Sigmoid colon (tissue), 7 donors: ENCODE measurements around the gene TNNC1. TPM values are rescaled to one million over a fixed set of nuclear protein-coding genes. Genes with fewer than 3 reads are reported as not detected.

Source experiments
- DNase-seq: peaks from one replicate; pipeline ENCODE4 v3.0.0-alpha.2; 2019
- H3K27ac ChIP-seq, 4 donors: fragments of 200-600 bp; sonication (generic); one replicate each; pipeline ENCODE4 v1.5.1; 2016 to 2019; ENCODE audit warnings: mild to moderate bottlenecking in 1 of 4
- H3K27me3 ChIP-seq, 3 donors: fragments of 200-600 bp; sonication (generic); one replicate each; pipeline ENCODE4 v1.5.1; 2019; ENCODE audit warnings: mild to moderate bottlenecking in 1 of 3
- H3K36me3 ChIP-seq, 4 donors: fragments of 200-600 bp; sonication (generic); one replicate each; pipeline ENCODE4 v1.5.1; 2016 to 2019
- H3K4me1 ChIP-seq, 4 donors: fragments of 200-600 bp; sonication (generic); one replicate each; pipeline ENCODE4 v1.5.1; 2017 to 2019
- H3K4me3 ChIP-seq, 4 donors: fragments of 200-600 bp; sonication (generic); one replicate each; pipeline ENCODE4 v1.5.1; 2017 to 2019; ENCODE audit warnings: mild to moderate bottlenecking in 2 of 4, moderate library complexity in 1 of 4
- H3K9me3 ChIP-seq, 4 donors: fragments of 200-600 bp in 3 of 4; sonication (generic) in 3 of 4; one replicate each; pipeline versions ENCODE4 v1.5.1 to v1.6.1; 2013 to 2019
- CTCF ChIP-seq, 4 experiments: fragments of 450-650 bp in 3 of 4; fragments of 200-600 bp in 1 of 4; IDR thresholded peaks; one replicate each; pipeline ENCODE4 v1.5.1; 2016 to 2019; ENCODE audit warnings: antibody characterized with exemption in 4 of 4, mild to moderate bottlenecking in 3 of 4, moderate library complexity in 2 of 4
- EP300 ChIP-seq, 4 donors: sonication (generic); formaldehyde crosslinking; IDR thresholded peaks; one replicate each; pipeline ENCODE4 v1.6.1; 2017; ENCODE audit warnings: antibody characterized with exemption in 4 of 4
- POLR2A ChIP-seq, 2 donors: fragments of 450-650 bp; IDR thresholded peaks; one replicate each; pipeline ENCODE4 v1.6.1; 2016; ENCODE audit warnings: antibody characterized with exemption in 2 of 2, mild to moderate bottlenecking in 2 of 2, moderate library complexity in 2 of 2
- POLR2AphosphoS5 ChIP-seq, 4 donors: sonication (generic); formaldehyde crosslinking; IDR thresholded peaks; one replicate each; pipeline ENCODE4 v1.6.1; 2017; ENCODE audit warnings: antibody characterized with exemption in 4 of 4
- WGBS, 2 donors: extraction: QIAGEN DNeasy Blood & Tissue Kit; methylation state at CpG; one replicate each; pipeline ENCODE4 v1.1.7; 2013; 5-methylcytosine and 5-hydroxymethylcytosine counted together
- intact Hi-C: fragments of 100-400 bp; cut with DNase I; formaldehyde crosslinking; loops from one replicate; pipeline ENCODE4 v1.15.1; 2023
- polyA plus RNA-seq, 3 donors: library from polyadenylated mRNA; stranded (reverse); fragments of 200-250 nt; gene quantifications; one replicate each; pipeline ENCODE4 v1.2.3, GENCODE V29; 2013
- total RNA-seq, 4 donors: library from RNA; depleted of rRNA; stranded (reverse); fragments of >200 nt; gene quantifications; one replicate each; pipeline ENCODE4 v1.1.0, GENCODE V29; 2016
- donor health status: healthy with polysubstance abuse.
- donor health status: Bipolar disorder and iron deficiency.
- donor health status: healthy.

The TNNC1 gene
- total and polyA plus RNA-seq, 7 donors: 0.99 to 34.2 (median 2.9) TPM; not detected in 2

- WGBS, 2 donors: 35 to 48% methylated on average over 3 of the region's 3 CpGs
- Histone ChIP-seq H3K27me3 (no peaks in the 10 kb centered on the region), H3K36me3 (no peaks in the 10 kb centered on the region), H3K4me3 (no peak overlapping the region), H3K9me3 (no peaks in the 10 kb centered on the region), H3K4me1 (peaks cover 0 to 4% (median 2%) of the 10 kb centered on the region in 4 donors), H3K27ac (no peak overlapping the region)
- TF ChIP-seq EP300 (IDR thresholded peaks at IDR 0.05) (no peak), CTCF (IDR thresholded peaks at IDR 0.05) (no peak), POLR2AphosphoS5 (IDR thresholded peaks at IDR 0.05) (no peak), POLR2A (IDR thresholded peaks at IDR 0.05) (no peak)
- peak; percentile 48 for DNase-seq
- intact Hi-C loops: no loop called here
Measured at GRCh38 chr3:52429031-52429430, 24.8 kb downstream of the TNNC1 start.

- no peaks in the 10 kb centered on the region for H3K36me3 ChIP-seq
- H3K27ac ChIP-seq: no peak overlapping the region
Measured at GRCh38 chr3:52428151-52429005, 25.5 kb downstream of the TNNC1 start.

GRCh38 chr3:52423173-52423572, 30.7 kb downstream of the TNNC1 start:
- intact Hi-C loops: no loop called here
- TF ChIP-seq POLR2A (IDR thresholded peaks at IDR 0.05) (no peak), POLR2AphosphoS5 (IDR thresholded peaks at IDR 0.05) (no peak), EP300 (IDR thresholded peaks at IDR 0.05) (no peak), CTCF (IDR thresholded peaks at IDR 0.05) (no peak)
- Histone ChIP-seq H3K4me3 (no peak overlapping the region), H3K9me3 (no peaks in the 10 kb centered on the region), H3K36me3 (peaks cover 0 to 6% (median 0%) of the 10 kb centered on the region in 4 donors), H3K4me1 (no peaks in the 10 kb centered on the region), H3K27me3 (no peaks in the 10 kb centered on the region), H3K27ac (no peak overlapping the region)
- WGBS, 2 donors: 45 to 66% methylated on average over 5 of the region's 5 CpGs
- DNase-seq: peak; percentile 41

More at GRCh38 chr3:52428151-52429005, 25.5 kb downstream of the TNNC1 start:
- DNase-seq: peak; percentile 76
- intact Hi-C loops: loop anchor here (1.0 kb wide), 1 partner anchor 19 kb away; no protein-coding TSS in a partner anchor
- 15 to 20% methylated on average over 7 of the region's 7 CpGs for WGBS, 2 donors
- Histone ChIP-seq H3K4me1 (peaks cover 0 to 4% (median 2%) of the 10 kb centered on the region in 4 donors), H3K9me3 (no peaks in the 10 kb centered on the region), H3K27me3 (no peaks in the 10 kb centered on the region), H3K4me3 (no peak overlapping the region)
- TF ChIP-seq EP300 (IDR thresholded peaks at IDR 0.05) (no peak), POLR2AphosphoS5 (IDR thresholded peaks at IDR 0.05) (no peak), CTCF (IDR thresholded peaks at IDR 0.05) (peak; percentile 54 to 70 (median 58)), POLR2A (IDR thresholded peaks at IDR 0.05) (no peak)

GRCh38 chr3:52422669-52423068, 31.2 kb downstream of the TNNC1 start:
- Histone ChIP-seq H3K27ac (no peak overlapping the region), H3K4me3 (no peak overlapping the region), H3K9me3 (no peaks in the 10 kb centered on the region), H3K4me1 (no peaks in the 10 kb centered on the region), H3K36me3 (peaks cover 0 to 6% (median 0%) of the 10 kb centered on the region in 4 donors), H3K27me3 (no peaks in the 10 kb centered on the region)
- TF ChIP-seq CTCF (IDR thresholded peaks at IDR 0.05) (no peak), POLR2A (IDR thresholded peaks at IDR 0.05) (no peak), POLR2AphosphoS5 (IDR thresholded peaks at IDR 0.05) (no peak), EP300 (IDR thresholded peaks at IDR 0.05) (no peak)
- DNase-seq: peak; percentile 33
- 91 to 93% methylated on average over 3 of the region's 3 CpGs for WGBS, 2 donors
- intact Hi-C loops: no loop called here
